Measurements from ENCODE around the gene PARVB. TPM values are rescaled to one million over a fixed set of nuclear protein-coding genes. Genes with fewer than 3 reads are reported as not detected.

PARVB gene
- total RNA-seq, 1 donor from 2014 or later: 11.8 TPM

- DNase-seq (ENCODE audit: low spot score): no peak
Observed at GRCh38 chr22:44157916-44158618, 134.0 kb downstream of the PARVB start.

GRCh38 chr22:44158816-44159215 is 134.7 kb downstream of the PARVB start:
- DNase-seq (ENCODE audit: low spot score): no peak

- peak; percentile 93 for DNase-seq (ENCODE audit: low spot score)
Observed at GRCh38 chr22:44159221-44159620, 135.1 kb downstream of the PARVB start.

GRCh38 chr22:44159811-44160210 is 135.7 kb downstream of the PARVB start:
- DNase-seq (ENCODE audit: low spot score): no peak

- no peak for DNase-seq (ENCODE audit: low spot score)
Observed at GRCh38 chr22:44160421-44160820, 136.3 kb downstream of the PARVB start.

GRCh38 chr22:44161673-44162072 is 137.6 kb downstream of the PARVB start:
- DNase-seq (ENCODE audit: low spot score): no peak

GRCh38 chr22:44162960-44163359 is 138.9 kb downstream of the PARVB start:
- no peak for DNase-seq (ENCODE audit: low spot score)

- no peak for DNase-seq (ENCODE audit: low spot score)
Observed at GRCh38 chr22:44163536-44163935, 139.4 kb downstream of the PARVB start.

GRCh38 chr22:44164031-44164430 is 139.9 kb downstream of the PARVB start:
- DNase-seq (ENCODE audit: low spot score): no peak

- DNase-seq (ENCODE audit: low spot score): no peak
Observed at GRCh38 chr22:44165286-44165874, 141.3 kb downstream of the PARVB start.

GRCh38 chr22:44166498-44167276 is 142.6 kb downstream of the PARVB start:
- DNase-seq (ENCODE audit: low spot score): no peak

- DNase-seq (ENCODE audit: low spot score): no peak
Observed at GRCh38 chr22:44167501-44167900, 143.4 kb downstream of the PARVB start.

- DNase-seq (ENCODE audit: low spot score): no peak
Observed at GRCh38 chr22:44168206-44168605, 144.1 kb downstream of the PARVB start.

- DNase-seq (ENCODE audit: low spot score): no peak
Observed at GRCh38 chr22:44170470-44170869, 146.4 kb downstream of the PARVB start.

- DNase-seq (ENCODE audit: low spot score): no peak
Observed at GRCh38 chr22:44171561-44171960, 147.5 kb downstream of the PARVB start.

- DNase-seq (ENCODE audit: low spot score): peak; percentile 39
Observed at GRCh38 chr22:44172370-44173108, 148.4 kb downstream of the PARVB start.

GRCh38 chr22:44173154-44173553 is 149.1 kb downstream of the PARVB start:
- no peak for DNase-seq (ENCODE audit: low spot score)

- no peak for DNase-seq (ENCODE audit: low spot score)
Observed at GRCh38 chr22:44175676-44176075, 151.6 kb downstream of the PARVB start.

- DNase-seq (ENCODE audit: low spot score): no peak
Observed at GRCh38 chr22:44179196-44179988, 155.3 kb downstream of the PARVB start.

GRCh38 chr22:44179989-44180705 is 156.0 kb downstream of the PARVB start:
- no peak for DNase-seq (ENCODE audit: low spot score)

GRCh38 chr22:44180706-44181032 is 156.6 kb downstream of the PARVB start, which contains the start of gene PARVG:
PARVG (plus strand) TSS chr22:44180925; CDS start chr22:44183330, 2,405 bp downstream.
- no peak for DNase-seq (ENCODE audit: low spot score)
